K562 (cell line): Measurements from ENCODE around the gene ZNF599. TPM values are rescaled to one million over a fixed set of nuclear protein-coding genes. Genes with fewer than 3 reads are reported as not detected.
A peak's percentile ranks its signal among the peaks of the same experiment; 100 is the strongest.

ENCODE experiments used
- C11orf30 ChIP-seq: fragments of 450-650 bp; IDR thresholded peaks from 2 replicates; pipeline ENCODE4 v1.6.1; 2016; ENCODE audit warnings: low read depth, mild to moderate bottlenecking
- CSDE1 ChIP-seq, 2 experiments: fragments of 450-650 bp; IDR thresholded peaks; 2 replicates each; pipeline ENCODE4 v1.6.1; 2016; ENCODE audit warnings: mild to moderate bottlenecking in 1 of 2
- EGR1 ChIP-seq: fragments of 450-650 bp; conservative IDR thresholded peaks from 2 replicates; pipeline ENCODE4 v1.6.1; 2017; ENCODE audit warnings: mild to moderate bottlenecking
- HCFC1 ChIP-seq: IDR thresholded peaks from 2 replicates; pipeline ENCODE4 v1.6.1; 2012; ENCODE audit warnings: low read depth, low read length, improper control_type of control experiment
- HNRNPUL1 ChIP-seq: fragments of 200-400 bp; formaldehyde crosslinking; IDR thresholded peaks from 2 replicates; pipeline ENCODE4 v1.6.1; 2017; ENCODE audit warnings: low read length
- KDM1A ChIP-seq, 2 experiments: fragments of 450-650 bp; IDR thresholded peaks; 2 replicates each; pipeline ENCODE4 v1.6.1; 2016; ENCODE audit warnings: mild to moderate bottlenecking in 2 of 2
- MIER1 ChIP-seq: fragments of 450-650 bp; IDR thresholded peaks from 2 replicates; pipeline ENCODE4 v1.6.1; 2016; ENCODE audit warnings: antibody characterized with exemption, mild to moderate bottlenecking, low read depth
- NONO ChIP-seq, 2 experiments: fragments of 200-400 bp in 1 of 2; fragments of 450-650 bp in 1 of 2; formaldehyde crosslinking in 1 of 2; IDR thresholded peaks; 2 replicates each; pipeline ENCODE4 v1.6.1; 2017; ENCODE audit warnings: low read depth in 2 of 2, mild to moderate bottlenecking in 2 of 2, moderate library complexity in 2 of 2, low read length in 1 of 2
- PHF21A ChIP-seq: fragments of 450-650 bp; IDR thresholded peaks from 2 replicates; pipeline ENCODE4 v1.6.1; 2017; ENCODE audit warnings: low read depth, borderline replicate concordance
- POLR2A ChIP-seq: fragments of 450-650 bp; conservative IDR thresholded peaks from 2 replicates; pipeline ENCODE4 v1.6.1; 2016
- POLR3G ChIP-seq: IDR thresholded peaks from 2 replicates; pipeline ENCODE4 v1.6.1; 2011; ENCODE audit not compliant: insufficient read length, insufficient replicate concordance; ENCODE audit errors: extremely low read depth
- POU5F1 ChIP-seq: fragments of 150-350 bp; IDR thresholded peaks from 2 replicates; pipeline ENCODE4 v1.6.1; 2014; ENCODE audit warnings: borderline replicate concordance, low read length, low read depth, mild to moderate bottlenecking; ENCODE audit not compliant: partially characterized antibody
- RBM22 ChIP-seq: fragments of 200-400 bp; formaldehyde crosslinking; IDR thresholded peaks from 2 replicates; pipeline ENCODE4 v1.6.1; 2018; ENCODE audit warnings: low read length, low read depth; ENCODE audit not compliant: poor library complexity, severe bottlenecking
- TBP ChIP-seq: optimal IDR thresholded peaks from 2 replicates; pipeline ENCODE3; 2011; ENCODE audit warnings: low read depth, low read length, improper control_type of control experiment
- TCF3 ChIP-seq: sonication (generic); formaldehyde crosslinking; IDR thresholded peaks from 2 replicates; pipeline ENCODE4 v1.4.0; 2020; ENCODE audit warnings: mild to moderate bottlenecking, missing genetic modification reagents
- TFAM ChIP-seq: fragments of 250-450 bp; sonication (Bioruptor Pico); conservative IDR thresholded peaks from 2 replicates; pipeline ENCODE4 v1.5.0; 2021; ENCODE audit warnings: mild to moderate bottlenecking, moderate library complexity
- THAP7 ChIP-seq: fragments of 250-450 bp; sonication (Bioruptor Pico); IDR thresholded peaks from 2 replicates; pipeline ENCODE4 v1.5.0; 2021
- TRIM24 ChIP-seq, 2 experiments: fragments of 450-650 bp; IDR thresholded peaks; 2 replicates each; pipeline ENCODE4 v1.6.1; 2016
- ZBTB1 ChIP-seq: sonication (generic); formaldehyde crosslinking; IDR thresholded peaks from 2 replicates; pipeline ENCODE4 v1.8.1; 2023; ENCODE audit warnings: missing genetic modification reagents, low read depth, mild to moderate bottlenecking, borderline replicate concordance
- polyA plus RNA-seq, 8 experiments: library from polyadenylated mRNA; depleted of rRNA in 4 of 8; stranded (reverse) in 5 of 8; unstranded in 3 of 8; fragments of >200 nt; fragmentation: Nextera tagmentation in 2 of 8; fragmentation: Illumina TruSeq in 1 of 8; extraction: Ambion mirVana in 2 of 8; extraction: Trizol in 1 of 8; gene quantifications; 2 replicates each; pipeline versions ENCODE4 v1.2.1 to v1.2.3, GENCODE V29; 2011 to 2014; ENCODE audit warnings: inconsistent platforms in 1 of 8, missing spikeins in 1 of 8
- total RNA-seq, 7 experiments: library from RNA; depleted of rRNA in 6 of 7; stranded (reverse); fragments of >200 nt in 6 of 7; fragmentation: Illumina TruSeq in 2 of 7; extraction: Trizol in 2 of 7; gene quantifications; 2 replicates each; pipeline versions ENCODE4 v1.2.1 to v1.2.3, GENCODE V29; 2011 to 2021; ENCODE audit warnings: low replicate concordance in 1 of 7
- TF ChIP-seq, protein P1 (sequence below): sonication (generic); formaldehyde crosslinking; IDR thresholded peaks from 2 replicates; pipeline ENCODE4 v1.8.0; 2022; ENCODE audit warnings: missing genetic modification reagents, mild to moderate bottlenecking, borderline replicate concordance
- TF ChIP-seq, protein P2 (sequence below), 2 experiments: fragments of 250-450 bp in 1 of 2; fragments of 450-650 bp in 1 of 2; sonication (Bioruptor Pico) in 1 of 2; IDR thresholded peaks; 2 replicates each; pipeline versions ENCODE4 v1.6.1 to v1.8.0; 2016 to 2021; ENCODE audit warnings: mild to moderate bottlenecking in 2 of 2, moderate library complexity in 2 of 2, missing compliant biosample characterization in 1 of 2, missing genetic modification characterization in 1 of 2
- TF ChIP-seq, protein P3 (sequence below): conservative IDR thresholded peaks from 2 replicates; pipeline ENCODE4 v1.6.1; 2011; ENCODE audit warnings: low read depth, mild to moderate bottlenecking, low read length; ENCODE audit not compliant: control insufficient read depth

ZNF599 gene
- total and polyA plus RNA-seq, 9 of the 15 experiments (the other 6 are each of a cell fraction or from before 2014, with no cell fraction given), result 0.71 to 6.7 (median 2.8) TPM

DNA sequence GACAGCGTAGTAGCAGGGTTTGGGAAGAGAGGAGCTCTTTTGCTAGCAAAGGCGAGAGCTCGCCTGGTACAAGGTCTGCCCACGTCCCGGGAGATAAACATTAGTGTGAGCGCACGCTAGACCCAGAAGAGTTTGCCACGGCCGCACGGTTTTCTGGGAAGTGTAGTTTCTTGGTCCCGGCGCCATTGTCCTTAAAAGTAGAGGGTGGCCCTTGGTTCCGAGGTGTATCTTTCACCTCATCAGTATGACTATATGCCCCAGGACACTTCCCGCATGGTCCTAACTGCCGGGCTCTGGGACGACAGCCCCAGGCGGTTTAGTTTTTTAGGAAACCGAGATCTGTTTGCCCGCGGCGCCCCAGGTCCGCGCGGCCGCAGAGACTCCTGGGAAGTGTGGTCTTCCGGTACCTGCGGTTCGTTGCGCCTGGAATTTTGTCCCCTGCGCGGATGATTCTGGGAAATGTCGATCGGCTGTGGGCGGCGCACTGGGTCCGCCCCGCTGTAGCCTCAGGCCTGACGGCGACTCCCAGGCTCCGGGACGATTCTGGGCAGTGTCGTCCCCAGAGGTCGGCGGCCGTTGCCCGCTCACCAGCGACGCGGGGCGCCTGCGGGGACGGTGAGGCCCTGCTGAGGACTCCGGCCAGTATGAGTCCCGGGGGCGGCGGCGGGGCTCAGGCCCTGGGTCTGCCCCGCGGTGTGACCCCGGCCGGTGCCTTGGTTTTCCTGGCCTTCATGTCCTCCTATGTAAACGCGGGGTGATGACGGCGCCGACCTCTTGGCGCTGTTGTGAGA, 39.1 kb downstream of the ZNF599 start, which contains the start of gene ZNF181 (continued):
- TF ChIP-seq, protein P1, sequence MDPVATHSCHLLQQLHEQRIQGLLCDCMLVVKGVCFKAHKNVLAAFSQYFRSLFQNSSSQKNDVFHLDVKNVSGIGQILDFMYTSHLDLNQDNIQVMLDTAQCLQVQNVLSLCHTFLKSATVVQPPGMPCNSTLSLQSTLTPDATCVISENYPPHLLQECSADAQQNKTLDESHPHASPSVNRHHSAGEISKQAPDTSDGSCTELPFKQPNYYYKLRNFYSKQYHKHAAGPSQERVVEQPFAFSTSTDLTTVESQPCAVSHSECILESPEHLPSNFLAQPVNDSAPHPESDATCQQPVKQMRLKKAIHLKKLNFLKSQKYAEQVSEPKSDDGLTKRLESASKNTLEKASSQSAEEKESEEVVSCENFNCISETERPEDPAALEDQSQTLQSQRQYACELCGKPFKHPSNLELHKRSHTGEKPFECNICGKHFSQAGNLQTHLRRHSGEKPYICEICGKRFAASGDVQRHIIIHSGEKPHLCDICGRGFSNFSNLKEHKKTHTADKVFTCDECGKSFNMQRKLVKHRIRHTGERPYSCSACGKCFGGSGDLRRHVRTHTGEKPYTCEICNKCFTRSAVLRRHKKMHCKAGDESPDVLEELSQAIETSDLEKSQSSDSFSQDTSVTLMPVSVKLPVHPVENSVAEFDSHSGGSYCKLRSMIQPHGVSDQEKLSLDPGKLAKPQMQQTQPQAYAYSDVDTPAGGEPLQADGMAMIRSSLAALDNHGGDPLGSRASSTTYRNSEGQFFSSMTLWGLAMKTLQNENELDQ (CRISPR knock-in tag), result no peak
- peak in 1 of 2 experiments; percentile 50; a peak in 1 of 4 replicates for TF ChIP-seq TRIM24 (IDR thresholded peaks at IDR 0.05)
- no peak for TF ChIP-seq POLR3G
- TF ChIP-seq PHF21A, result no peak
- no peak; a peak in 1 of 4 replicates for TF ChIP-seq CSDE1 (IDR thresholded peaks at IDR 0.05)
- peak; percentile 70 for TF ChIP-seq EGR1
- peak; percentile 46 for TF ChIP-seq TCF3
- TF ChIP-seq TBP, result peak; percentile 71
- TF ChIP-seq POLR2A, result peak; percentile 95
- peak; percentile 98 for TF ChIP-seq C11orf30
- TF ChIP-seq, protein P2, sequence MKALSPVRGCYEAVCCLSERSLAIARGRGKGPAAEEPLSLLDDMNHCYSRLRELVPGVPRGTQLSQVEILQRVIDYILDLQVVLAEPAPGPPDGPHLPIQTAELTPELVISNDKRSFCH (CRISPR knock-in tag; IDR thresholded peaks at IDR 0.05), result no peak
- TF ChIP-seq, protein P2 (tag; IDR thresholded peaks at IDR 0.05), result peak; percentile 70; the same call in 1 of the 2 replicates
- TF ChIP-seq HCFC1, result peak; percentile 83
- TF ChIP-seq KDM1A (IDR thresholded peaks at IDR 0.05), result no peak
- TF ChIP-seq THAP7, result peak; percentile 56; the same call in 1 of the 2 replicates
- no peak for TF ChIP-seq TFAM (CRISPR knock-in tag)
- no peak; the same call in 1 of the 2 replicates for TF ChIP-seq ZBTB1
- peak; percentile 42 for TF ChIP-seq RBM22
- peak; percentile 72 to 95; a peak in 3 of 4 replicates for TF ChIP-seq NONO (IDR thresholded peaks at IDR 0.05; ENCODE audit: low read depth in 2 of 2, low read length in 1 of 2)
- no peak for TF ChIP-seq MIER1
- no peak for TF ChIP-seq POU5F1
- TF ChIP-seq, protein P3, sequence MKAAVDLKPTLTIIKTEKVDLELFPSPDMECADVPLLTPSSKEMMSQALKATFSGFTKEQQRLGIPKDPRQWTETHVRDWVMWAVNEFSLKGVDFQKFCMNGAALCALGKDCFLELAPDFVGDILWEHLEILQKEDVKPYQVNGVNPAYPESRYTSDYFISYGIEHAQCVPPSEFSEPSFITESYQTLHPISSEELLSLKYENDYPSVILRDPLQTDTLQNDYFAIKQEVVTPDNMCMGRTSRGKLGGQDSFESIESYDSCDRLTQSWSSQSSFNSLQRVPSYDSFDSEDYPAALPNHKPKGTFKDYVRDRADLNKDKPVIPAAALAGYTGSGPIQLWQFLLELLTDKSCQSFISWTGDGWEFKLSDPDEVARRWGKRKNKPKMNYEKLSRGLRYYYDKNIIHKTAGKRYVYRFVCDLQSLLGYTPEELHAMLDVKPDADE, result peak; percentile 69
- no peak for TF ChIP-seq HNRNPUL1
